GM06990 (cell line): ENCODE data around the gene ANKRD24.
A peak's percentile ranks its signal among the peaks of the same experiment; 100 is the strongest.

Source experiments
- DNase-seq: peaks from one replicate; pipeline ENCODE4 v3.0.0-alpha.2; 2011; ENCODE audit not compliant: insufficient read length; ENCODE audit errors: extremely low read depth
- H3K27me3 ChIP-seq: replicated peaks from 2 replicates; pipeline ENCODE4 v1.6.0; 2011; ENCODE audit warnings: low read length; ENCODE audit not compliant: control insufficient read depth, insufficient read depth
- H3K36me3 ChIP-seq: 2 replicates; pipeline ENCODE4 v1.5.1; 2011; ENCODE audit warnings: low read length; ENCODE audit not compliant: control insufficient read depth, insufficient read depth
- H3K4me3 ChIP-seq: replicated peaks from 2 replicates; pipeline ENCODE4 v1.5.1; 2011; ENCODE audit warnings: low read depth, mild to moderate bottlenecking, control low read depth, low read length
- TF ChIP-seq, protein P1 (sequence below): IDR thresholded peaks from 2 replicates; pipeline ENCODE4 v1.5.1; 2011; ENCODE audit warnings: low read length, control low read depth, mild to moderate bottlenecking, inconsistent platforms; ENCODE audit not compliant: insufficient read depth, poor library complexity, severe bottlenecking

Gene ANKRD24

DNA sequence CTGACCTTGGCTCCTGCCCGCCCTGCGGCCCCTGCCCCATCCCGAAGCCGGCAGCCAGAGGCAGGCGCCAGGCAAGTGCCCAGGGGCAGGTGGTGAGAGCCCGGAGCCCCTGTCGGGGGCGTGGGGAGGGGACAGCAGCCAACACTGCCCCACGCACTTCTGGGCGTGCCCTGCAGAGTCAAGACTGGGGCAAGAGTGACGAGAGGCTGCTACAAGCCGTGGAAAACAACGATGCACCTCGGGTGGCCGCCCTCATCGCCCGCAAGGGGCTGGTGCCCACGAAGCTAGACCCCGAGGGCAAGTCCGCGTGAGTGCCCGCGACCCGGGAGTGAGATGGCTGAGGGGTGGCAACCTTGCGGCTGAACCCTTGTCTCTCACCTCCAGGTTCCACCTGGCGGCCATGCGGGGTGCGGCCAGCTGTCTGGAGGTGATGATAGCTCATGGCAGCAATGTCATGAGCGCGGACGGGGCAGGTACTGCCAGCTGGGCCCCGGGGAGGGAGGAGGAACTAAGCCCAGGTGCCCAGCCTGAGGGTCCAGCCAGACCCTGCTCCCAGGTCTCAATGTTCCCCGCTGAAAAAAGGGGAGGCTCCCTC, 17.3 kb downstream of the ANKRD24 start:
- no peak for DNase-seq
- TF ChIP-seq, protein P1, sequence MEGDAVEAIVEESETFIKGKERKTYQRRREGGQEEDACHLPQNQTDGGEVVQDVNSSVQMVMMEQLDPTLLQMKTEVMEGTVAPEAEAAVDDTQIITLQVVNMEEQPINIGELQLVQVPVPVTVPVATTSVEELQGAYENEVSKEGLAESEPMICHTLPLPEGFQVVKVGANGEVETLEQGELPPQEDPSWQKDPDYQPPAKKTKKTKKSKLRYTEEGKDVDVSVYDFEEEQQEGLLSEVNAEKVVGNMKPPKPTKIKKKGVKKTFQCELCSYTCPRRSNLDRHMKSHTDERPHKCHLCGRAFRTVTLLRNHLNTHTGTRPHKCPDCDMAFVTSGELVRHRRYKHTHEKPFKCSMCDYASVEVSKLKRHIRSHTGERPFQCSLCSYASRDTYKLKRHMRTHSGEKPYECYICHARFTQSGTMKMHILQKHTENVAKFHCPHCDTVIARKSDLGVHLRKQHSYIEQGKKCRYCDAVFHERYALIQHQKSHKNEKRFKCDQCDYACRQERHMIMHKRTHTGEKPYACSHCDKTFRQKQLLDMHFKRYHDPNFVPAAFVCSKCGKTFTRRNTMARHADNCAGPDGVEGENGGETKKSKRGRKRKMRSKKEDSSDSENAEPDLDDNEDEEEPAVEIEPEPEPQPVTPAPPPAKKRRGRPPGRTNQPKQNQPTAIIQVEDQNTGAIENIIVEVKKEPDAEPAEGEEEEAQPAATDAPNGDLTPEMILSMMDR: no peak
- no peak overlapping the region for H3K4me3 ChIP-seq
- H3K36me3 ChIP-seq: no peaks in the 10 kb centered on the region
- H3K27me3 ChIP-seq: no peaks in the 10 kb centered on the region; the same call in 1 of the 2 replicates

DNA sequence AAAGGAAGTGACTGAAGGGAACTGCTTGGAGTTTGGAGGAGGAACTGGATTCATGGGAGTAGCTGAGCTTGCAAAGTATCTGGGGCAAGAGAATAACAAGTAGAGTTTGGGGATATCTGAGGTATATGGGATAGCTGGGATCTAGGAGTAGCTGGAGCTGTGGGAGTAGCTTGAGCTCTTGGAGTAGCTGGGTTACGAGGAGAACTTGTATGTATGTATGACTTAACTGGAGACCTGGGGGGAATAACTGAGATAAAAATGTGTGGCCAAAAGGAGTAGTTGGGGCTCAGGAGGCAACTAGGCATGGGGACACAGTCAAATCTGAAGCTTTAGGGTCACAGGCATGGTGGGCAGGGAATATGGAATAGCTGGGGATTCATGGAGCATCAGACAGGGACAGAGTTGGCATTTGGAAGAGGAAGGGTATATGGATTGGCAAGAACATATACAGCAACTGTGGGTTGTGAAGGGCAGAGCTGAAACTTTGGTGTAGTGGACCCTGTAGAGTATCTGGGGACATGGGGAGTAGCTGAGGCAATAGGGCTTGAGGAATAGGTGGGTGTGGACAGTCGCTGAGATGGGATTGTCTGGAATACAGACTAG, 18.6 kb downstream of the ANKRD24 start:
- H3K4me3 ChIP-seq: no peak overlapping the region

DNA sequence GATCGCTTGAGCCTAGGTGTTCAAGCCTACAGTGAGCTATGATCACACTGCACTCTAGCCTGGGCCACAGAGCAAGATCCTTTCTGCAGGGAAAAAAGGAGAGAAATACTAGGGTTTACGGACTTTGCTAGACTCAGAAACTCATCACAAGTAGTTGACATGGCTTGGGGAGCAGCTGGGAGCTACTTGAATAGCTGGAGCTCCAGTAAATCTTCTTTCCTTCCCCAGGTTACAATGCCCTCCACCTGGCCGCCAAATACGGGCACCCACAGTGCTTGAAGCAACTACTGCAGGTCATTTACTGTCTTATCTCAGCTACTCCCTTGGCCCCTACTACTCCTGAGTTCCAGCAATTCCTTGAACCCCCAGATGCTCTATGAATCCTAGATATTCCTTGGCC, 19.3 kb downstream of the ANKRD24 start:
- Histone ChIP-seq H3K4me3 (no peak overlapping the region), H3K36me3 (no peaks in the 10 kb centered on the region), H3K27me3 (no peaks in the 10 kb centered on the region)
- no peak for DNase-seq
- TF ChIP-seq, protein P1: no peak

More for the DNA sequence above, 18.6 kb downstream of the ANKRD24 start:
- H3K27me3 ChIP-seq: no peaks in the 10 kb centered on the region
- TF ChIP-seq, protein P1: no peak
- no peaks in the 10 kb centered on the region for H3K36me3 ChIP-seq
- DNase-seq: no peak

DNA sequence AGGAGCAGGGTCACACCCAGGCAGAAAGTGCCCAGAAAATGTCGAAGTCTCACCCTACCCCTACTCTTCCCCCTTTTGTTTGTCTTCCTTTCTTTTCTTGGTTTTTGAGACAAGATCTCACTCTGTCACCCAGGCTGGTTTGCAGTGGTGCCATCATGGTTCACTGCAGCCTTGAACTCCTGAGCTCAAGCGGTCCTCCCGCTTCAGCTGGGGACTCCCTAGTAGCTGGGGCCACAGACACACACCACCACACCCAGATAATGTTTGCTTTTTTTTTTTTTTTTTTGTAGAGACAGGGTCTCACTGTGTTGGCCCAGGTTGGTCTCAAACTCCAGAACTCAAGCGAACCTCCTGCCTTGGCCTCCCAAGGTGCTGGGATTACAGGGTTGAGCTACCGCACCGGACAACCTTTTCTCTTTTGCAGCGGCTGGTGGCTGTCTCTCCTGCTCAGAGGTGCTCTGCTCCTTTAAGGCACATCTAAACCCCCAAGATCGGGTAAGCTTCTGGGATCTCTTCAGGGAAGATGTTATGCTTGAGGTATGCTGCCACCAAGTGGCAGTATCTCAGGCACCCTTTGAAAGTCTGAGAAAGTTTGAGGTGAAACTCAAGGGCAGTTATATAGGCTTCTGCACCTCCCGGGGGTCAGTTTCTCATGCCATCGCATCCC, 24.5 kb downstream of the ANKRD24 start:
- DNase-seq: no peak
- TF ChIP-seq, protein P1: peak; percentile 53
- H3K36me3 ChIP-seq: no peaks in the 10 kb centered on the region
- H3K27me3 ChIP-seq: no peaks in the 10 kb centered on the region
- no peak overlapping the region for H3K4me3 ChIP-seq

DNA sequence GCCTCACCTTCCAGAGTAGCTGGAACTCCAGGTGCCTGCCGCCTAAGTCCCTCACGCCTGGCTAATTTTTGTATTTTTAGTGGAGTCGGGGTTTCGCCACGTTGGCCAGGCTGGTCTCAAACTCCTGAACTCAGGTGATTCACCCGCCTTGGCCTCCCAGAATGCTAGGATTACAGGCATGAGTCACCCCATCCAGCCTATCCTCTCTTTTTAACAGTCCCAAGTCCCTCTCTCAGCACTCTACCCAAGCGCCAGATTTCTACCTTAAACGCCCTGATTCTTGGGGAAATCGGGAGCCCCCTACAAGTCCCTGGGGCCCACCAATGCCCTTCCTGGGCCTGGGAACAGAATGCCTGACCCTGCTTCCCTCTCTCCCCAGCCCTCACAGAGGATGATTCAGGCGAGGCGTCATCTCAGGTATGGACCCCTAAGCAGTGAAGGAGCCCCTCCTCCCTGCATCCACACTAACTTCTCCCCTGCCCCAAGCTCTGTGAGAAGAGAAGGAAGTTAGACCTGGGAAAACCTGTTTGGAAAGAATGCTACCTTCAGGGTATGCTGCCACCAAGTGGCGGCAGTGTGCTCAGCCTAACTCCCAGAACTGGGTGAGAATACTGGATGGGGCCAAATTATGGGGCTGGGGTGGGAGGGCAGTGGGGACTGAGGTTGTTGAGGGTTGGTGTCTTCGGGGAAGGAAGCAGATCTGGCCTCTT, 26.1 kb downstream of the ANKRD24 start:
- no peak overlapping the region for H3K4me3 ChIP-seq
- H3K27me3 ChIP-seq: no peaks in the 10 kb centered on the region
- TF ChIP-seq, protein P1: peak; percentile 79
- H3K36me3 ChIP-seq: no peaks in the 10 kb centered on the region
- no peak for DNase-seq
